Suprapubic skin (tissue), 4 donors: ENCODE data around the gene XAB2.

Experiments
- CTCF ChIP-seq, 2 donors: fragments of 200-600 bp in 1 of 2; fragments of 450-650 bp in 1 of 2; sonication (generic) in 1 of 2; IDR thresholded peaks; one replicate each; pipeline ENCODE4 v1.5.1; 2016 to 2019; ENCODE audit warnings: antibody characterized with exemption in 2 of 2, mild to moderate bottlenecking in 1 of 2, moderate library complexity in 1 of 2
- EP300 ChIP-seq: sonication (generic); formaldehyde crosslinking; IDR thresholded peaks from one replicate; pipeline ENCODE4 v1.6.1; 2017; ENCODE audit warnings: antibody characterized with exemption
- POLR2A ChIP-seq, 2 donors: fragments of 450-650 bp; IDR thresholded peaks; one replicate each; pipeline ENCODE4 v1.6.1; 2017; ENCODE audit warnings: antibody characterized with exemption in 2 of 2, mild to moderate bottlenecking in 2 of 2, moderate library complexity in 2 of 2
- POLR2AphosphoS5 ChIP-seq, 3 donors: sonication (generic); formaldehyde crosslinking; IDR thresholded peaks; one replicate each; pipeline ENCODE4 v1.6.1; 2017; ENCODE audit warnings: antibody characterized with exemption in 3 of 3

- no peak for TF ChIP-seq CTCF (IDR thresholded peaks at IDR 0.05)
- TF ChIP-seq POLR2A (IDR thresholded peaks at IDR 0.05): no peak
- TF ChIP-seq POLR2AphosphoS5 (IDR thresholded peaks at IDR 0.05): no peak
- no peak for TF ChIP-seq EP300
These were observed 16.8 kb downstream of the XAB2 start for GRCh38 chr19:7612282-7613274.
